Measurements from ENCODE around the gene NLGN4Y.
"Not testable (repeated sequence)": the region's sequence is repeated elsewhere in the genome, so short reads cannot be mapped to it uniquely, and the experiment has no call there.

The NLGN4Y gene

GRCh38 chrY:14860448-14860847 lies 336.1 kb downstream of the NLGN4Y start:
- no peak for DNase-seq

GRCh38 chrY:14861033-14861432 lies 336.7 kb downstream of the NLGN4Y start:
- DNase-seq: not testable (repeated sequence)

GRCh38 chrY:14871971-14872370 lies 347.6 kb downstream of the NLGN4Y start:
- DNase-seq: no peak
